ENCODE results near the gene WDR46.

DNA sequence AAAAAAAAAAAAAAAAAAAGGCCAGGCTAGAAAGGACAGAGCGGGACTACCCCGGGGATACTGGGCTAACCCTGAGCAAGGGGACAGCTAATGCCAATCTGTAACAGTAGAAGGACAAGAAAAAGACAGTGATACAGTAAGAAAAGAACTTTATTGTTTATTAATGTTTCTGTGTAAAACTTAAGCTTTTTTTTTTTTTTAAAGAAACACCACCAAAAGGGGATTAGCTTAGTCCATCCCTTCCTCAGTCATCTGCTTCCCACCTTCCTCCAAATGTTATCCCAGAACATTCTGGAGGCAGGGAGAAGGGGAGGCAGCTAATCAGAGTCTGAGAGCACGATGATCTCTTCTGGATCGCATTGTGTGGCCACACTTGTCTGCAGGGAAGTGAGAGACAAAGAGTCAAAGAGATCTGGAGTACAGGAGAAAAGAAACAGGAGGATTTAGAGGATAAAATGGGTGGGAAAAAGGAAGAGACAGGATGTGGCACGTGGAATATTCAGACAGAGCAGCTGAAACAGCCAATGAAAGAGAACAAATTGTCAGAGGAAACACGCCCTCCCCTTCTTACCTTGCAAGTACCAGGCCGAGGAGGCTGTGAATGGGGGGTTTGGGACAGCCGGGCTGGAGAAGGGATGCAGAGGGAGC lies 29.5 kb upstream of the WDR46 start:
- TF ChIP-seq POLR2AphosphoS5 (IDR thresholded peaks at IDR 0.05; ENCODE audit: low read length): no peak
- TF ChIP-seq, protein P1, sequence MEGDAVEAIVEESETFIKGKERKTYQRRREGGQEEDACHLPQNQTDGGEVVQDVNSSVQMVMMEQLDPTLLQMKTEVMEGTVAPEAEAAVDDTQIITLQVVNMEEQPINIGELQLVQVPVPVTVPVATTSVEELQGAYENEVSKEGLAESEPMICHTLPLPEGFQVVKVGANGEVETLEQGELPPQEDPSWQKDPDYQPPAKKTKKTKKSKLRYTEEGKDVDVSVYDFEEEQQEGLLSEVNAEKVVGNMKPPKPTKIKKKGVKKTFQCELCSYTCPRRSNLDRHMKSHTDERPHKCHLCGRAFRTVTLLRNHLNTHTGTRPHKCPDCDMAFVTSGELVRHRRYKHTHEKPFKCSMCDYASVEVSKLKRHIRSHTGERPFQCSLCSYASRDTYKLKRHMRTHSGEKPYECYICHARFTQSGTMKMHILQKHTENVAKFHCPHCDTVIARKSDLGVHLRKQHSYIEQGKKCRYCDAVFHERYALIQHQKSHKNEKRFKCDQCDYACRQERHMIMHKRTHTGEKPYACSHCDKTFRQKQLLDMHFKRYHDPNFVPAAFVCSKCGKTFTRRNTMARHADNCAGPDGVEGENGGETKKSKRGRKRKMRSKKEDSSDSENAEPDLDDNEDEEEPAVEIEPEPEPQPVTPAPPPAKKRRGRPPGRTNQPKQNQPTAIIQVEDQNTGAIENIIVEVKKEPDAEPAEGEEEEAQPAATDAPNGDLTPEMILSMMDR (IDR thresholded peaks at IDR 0.05 in 2 of 3, conservative IDR thresholded peaks at IDR 0.05 in 1 of 3; ENCODE audit: control insufficient read depth in 2 of 3, extremely low read depth in 1 of 3, insufficient read depth in 1 of 3, low read depth in 3 of 3, low read length in 3 of 3): no peak
- TF ChIP-seq, protein P2, sequence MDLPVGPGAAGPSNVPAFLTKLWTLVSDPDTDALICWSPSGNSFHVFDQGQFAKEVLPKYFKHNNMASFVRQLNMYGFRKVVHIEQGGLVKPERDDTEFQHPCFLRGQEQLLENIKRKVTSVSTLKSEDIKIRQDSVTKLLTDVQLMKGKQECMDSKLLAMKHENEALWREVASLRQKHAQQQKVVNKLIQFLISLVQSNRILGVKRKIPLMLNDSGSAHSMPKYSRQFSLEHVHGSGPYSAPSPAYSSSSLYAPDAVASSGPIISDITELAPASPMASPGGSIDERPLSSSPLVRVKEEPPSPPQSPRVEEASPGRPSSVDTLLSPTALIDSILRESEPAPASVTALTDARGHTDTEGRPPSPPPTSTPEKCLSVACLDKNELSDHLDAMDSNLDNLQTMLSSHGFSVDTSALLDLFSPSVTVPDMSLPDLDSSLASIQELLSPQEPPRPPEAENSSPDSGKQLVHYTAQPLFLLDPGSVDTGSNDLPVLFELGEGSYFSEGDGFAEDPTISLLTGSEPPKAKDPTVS (IDR thresholded peaks at IDR 0.05; ENCODE audit: low read depth, low read length): no peak
- no peak for TF ChIP-seq MYC (IDR thresholded peaks at IDR 0.05; ENCODE audit: insufficient read depth, insufficient read length, insufficient replicate concordance, low read length, severe bottlenecking)
- no peak for TF ChIP-seq CEBPB (IDR thresholded peaks at IDR 0.05; ENCODE audit: borderline replicate concordance in 1 of 2, low read depth in 2 of 2, low read length in 2 of 2)
- no peak for TF ChIP-seq POLR2AphosphoS2 (IDR thresholded peaks at IDR 0.05; ENCODE audit: low read depth, low read length)
- no peak for TF ChIP-seq FOS (IDR thresholded peaks at IDR 0.05; ENCODE audit: borderline replicate concordance, extremely low read depth, insufficient read length)

All from GM12878 (cell line).